Small intestine (tissue), 7 donors: ENCODE data around the gene UBA3. TPM values are rescaled to one million over a fixed set of nuclear protein-coding genes. Genes with fewer than 3 reads are reported as not detected.

Experiments used
- DNase-seq, 2 donors: peaks; one replicate each; pipeline versions ENCODE4 v3.0.0 to v3.0.0-alpha.2; 2013
- FAIRE-seq: peaks from 2 replicates; lab custom pipeline; 2012; peaks lifted over from hg19 to GRCh38; lab: Jason Lieb, UNC
- H3K27ac ChIP-seq, 3 donors: one replicate each; pipeline ENCODE4 v1.5.1; 2013; ENCODE audit warnings: low read length in 2 of 3, mild to moderate bottlenecking in 2 of 3, control low read depth in 1 of 3, inconsistent platforms in 1 of 3, low read depth in 1 of 3, moderate library complexity in 1 of 3
- H3K27me3 ChIP-seq, 3 donors: one replicate each; pipeline ENCODE4 v1.6.1; 2013; ENCODE audit warnings: low read length in 3 of 3, inconsistent platforms in 1 of 3; ENCODE audit not compliant: control insufficient read depth in 3 of 3, insufficient read depth in 3 of 3
- H3K36me3 ChIP-seq, 3 donors: one replicate each; pipeline ENCODE4 v1.6.1; 2013; ENCODE audit warnings: low read length in 3 of 3, inconsistent platforms in 1 of 3, low read depth in 1 of 3, mild to moderate bottlenecking in 1 of 3, moderate library complexity in 1 of 3; ENCODE audit not compliant: control insufficient read depth in 3 of 3, insufficient read depth in 2 of 3
- H3K4me1 ChIP-seq, 3 donors: one replicate each; pipeline ENCODE4 v1.6.1; 2013; ENCODE audit warnings: low read length in 2 of 3, inconsistent platforms in 1 of 3, low read depth in 1 of 3, mild to moderate bottlenecking in 1 of 3, moderate library complexity in 1 of 3; ENCODE audit not compliant: control insufficient read depth in 3 of 3, insufficient read depth in 2 of 3
- H3K4me3 ChIP-seq, 3 donors: one replicate each; pipeline ENCODE4 v1.5.1; 2013; ENCODE audit warnings: low read length in 3 of 3, control low read depth in 1 of 3, inconsistent platforms in 1 of 3, low read depth in 1 of 3, mild to moderate bottlenecking in 1 of 3, moderate library complexity in 1 of 3
- H3K9me3 ChIP-seq, 2 donors: one replicate each; pipeline ENCODE4 v1.6.1; 2013; ENCODE audit warnings: low read depth in 1 of 2, low read length in 1 of 2; ENCODE audit not compliant: control insufficient read depth in 2 of 2, insufficient read depth in 1 of 2
- WGBS, 3 donors: extraction: QIAGEN DNeasy Blood & Tissue Kit; methylation state at CpG; one replicate each; pipeline ENCODE4 v1.1.7; 2013; 5-methylcytosine and 5-hydroxymethylcytosine counted together
- polyA plus RNA-seq, 4 donors: library from polyadenylated mRNA; stranded (reverse) in 3 of 4; unstranded in 1 of 4; fragments of 200-250 nt in 3 of 4; fragments of 120-200 nt in 1 of 4; gene quantifications; one replicate each; pipeline versions ENCODE4 v1.2.1 to v1.2.3, GENCODE V29; 2013
- donor health status: healthy with polysubstance abuse.
- donor health status: control.
- donor health status: control.
- donor health status: Bipolar disorder and iron deficiency.
- donor health status: healthy.

Gene UBA3
- polyA plus RNA-seq, 4 donors = 32.2 to 45.8 (median 40.5) TPM

DNA sequence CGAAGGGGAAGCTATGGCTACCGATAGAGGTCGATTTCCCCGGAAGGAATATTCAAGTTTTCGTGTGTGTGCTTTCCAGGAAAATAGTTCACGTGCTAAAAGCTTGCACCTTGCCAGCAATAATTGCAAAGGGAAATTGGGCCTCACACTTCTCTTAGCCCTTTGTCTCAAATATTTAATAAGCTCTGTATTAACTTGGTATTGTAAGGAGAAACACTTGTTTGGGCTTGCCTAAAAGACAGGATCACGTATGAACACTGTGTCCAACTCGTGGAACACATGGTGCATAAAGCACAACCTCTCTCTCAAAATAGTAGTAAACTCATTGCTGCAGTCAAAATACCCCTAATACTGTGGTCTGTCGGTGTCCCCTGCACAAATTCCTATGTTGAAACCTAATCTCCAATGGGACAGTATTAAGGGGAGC, 27.7 kb downstream of the UBA3 start:
- Histone ChIP-seq H3K27ac (peak overlapping the region; percentile 66 to 95 (median 90)), H3K36me3 (peaks cover 4 to 8% (median 5%) of the 10 kb centered on the region in 3 donors), H3K4me1 (peaks cover 1 to 7% (median 5%) of the 10 kb centered on the region in 3 donors), H3K4me3 (peak overlapping the region in 2 of 3 donors; percentile 40 to 85), H3K27me3 (no peaks in the 10 kb centered on the region), H3K9me3 (no peaks in the 10 kb centered on the region)
- 11 to 12% (median 11%) methylated on average over 9 of the region's 9 CpGs for WGBS, 3 donors
- DNase-seq (no peak), FAIRE-seq (no peak)

- WGBS, 3 donors = 0% methylated on average over 45 of the region's 45 CpGs
- Histone ChIP-seq H3K4me3 (peak within 1 kb of the TSS; percentile 77 to 85 (median 82)), H3K9me3 (no peaks in the 10 kb centered on the region), H3K36me3 (peaks cover 5 to 8% (median 8%) of the 10 kb centered on the region in 3 donors), H3K4me1 (peaks cover 1 to 7% (median 5%) of the 10 kb centered on the region in 3 donors), H3K27ac (peak within 1 kb of the TSS; percentile 74 to 95 (median 90)), H3K27me3 (no peaks in the 10 kb centered on the region)
- FAIRE-seq = peak; percentile 74
- DNase-seq = peak; percentile 99 to 100
Measured at GRCh38 chr3:69051756-69052471, 28.3 kb downstream of the UBA3 start, which contains the start of gene TMF1. TMF1 (minus strand) TSS chr3:69052333; CDS start chr3:69052086, 247 bp downstream.

DNA sequence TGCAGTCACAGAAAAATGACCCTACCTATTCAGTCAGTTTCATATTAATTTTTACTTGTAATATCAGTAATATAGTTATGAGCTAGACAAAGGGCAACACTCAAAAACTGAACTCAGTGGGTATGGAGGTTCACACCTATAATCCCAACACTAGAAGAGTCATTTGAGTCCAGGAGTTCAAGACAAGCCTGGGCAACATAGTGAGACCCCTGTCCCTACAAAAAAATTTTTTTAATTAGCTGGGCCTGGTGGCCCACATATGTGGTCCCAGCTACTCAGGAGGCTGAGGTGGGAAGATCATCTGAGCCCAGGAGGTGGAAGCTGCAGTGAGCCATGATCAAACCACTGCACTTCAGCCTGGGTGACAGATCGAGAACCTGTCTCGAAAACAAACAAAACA, 31.2 kb downstream of the UBA3 start:
- Histone ChIP-seq H3K9me3 (no peaks in the 10 kb centered on the region), H3K27me3 (no peaks in the 10 kb centered on the region), H3K36me3 (peaks cover 5 to 11% (median 11%) of the 10 kb centered on the region in 3 donors), H3K4me1 (peaks cover 1 to 7% (median 5%) of the 10 kb centered on the region in 3 donors), H3K4me3 (no peak overlapping the region), H3K27ac (peak overlapping the region in 1 of 3 donors; percentile 20)
- WGBS, 3 donors = 89 to 94% (median 93%) methylated on average over 2 of the region's 2 CpGs
- DNase-seq (no peak), FAIRE-seq (no peak)

DNA sequence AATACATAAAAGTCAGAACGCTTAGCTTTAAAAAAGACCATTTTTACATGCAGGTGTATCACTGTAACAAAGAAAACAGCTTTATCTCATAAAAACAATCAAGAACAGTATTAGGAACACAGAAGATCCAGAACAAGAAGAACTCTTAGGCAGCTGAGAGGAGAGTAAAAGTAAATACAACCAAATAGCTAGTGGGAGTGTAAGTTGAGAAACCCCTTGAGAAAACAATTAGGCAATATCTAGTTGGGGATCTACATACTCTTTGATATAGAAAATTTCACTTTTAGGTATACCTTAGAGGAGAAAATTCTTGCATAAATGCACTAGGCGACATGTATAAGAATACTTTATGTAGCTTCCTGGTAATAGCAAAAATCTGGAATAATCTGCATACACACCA, 35.6 kb downstream of the UBA3 start:
- Histone ChIP-seq H3K4me1 (peaks cover 0 to 1% (median 0%) of the 10 kb centered on the region in 3 donors), H3K9me3 (no peaks in the 10 kb centered on the region), H3K4me3 (no peak overlapping the region), H3K27ac (no peak overlapping the region), H3K36me3 (peaks cover 10 to 19% (median 18%) of the 10 kb centered on the region in 3 donors), H3K27me3 (no peaks in the 10 kb centered on the region)
- DNase-seq (no peak), FAIRE-seq (no peak)
- 93 to 95% (median 94%) methylated on average over 2 of the region's 2 CpGs for WGBS, 3 donors

DNA sequence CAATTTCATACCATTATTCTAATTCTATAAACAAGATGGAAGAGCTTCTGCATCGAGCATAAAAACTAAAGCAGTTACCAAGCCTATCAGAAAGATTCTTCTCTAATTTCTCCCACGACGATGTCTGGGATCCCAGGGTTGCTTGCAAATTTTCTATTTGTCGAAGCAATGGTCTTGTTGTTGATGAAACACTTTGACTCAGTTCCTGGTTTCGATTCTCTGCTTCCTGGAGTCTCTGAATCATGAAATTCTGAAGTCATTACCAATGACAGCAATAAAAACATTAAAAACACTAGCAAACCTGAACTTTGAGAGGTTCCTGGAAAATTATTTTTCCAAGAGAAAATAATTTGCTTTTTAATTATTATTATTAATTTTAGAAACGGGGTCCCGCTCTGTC, 46.7 kb downstream of the UBA3 start:
- H3K4me3 ChIP-seq = no peak overlapping the region
- H3K27ac ChIP-seq = no peak overlapping the region
- no peaks in the 10 kb centered on the region for H3K4me1 ChIP-seq
- no peak for FAIRE-seq
- H3K27me3 ChIP-seq = no peaks in the 10 kb centered on the region
- no peak for DNase-seq
- peaks cover 14 to 35% (median 19%) of the 10 kb centered on the region in 3 donors for H3K36me3 ChIP-seq
- H3K9me3 ChIP-seq = no peaks in the 10 kb centered on the region
- WGBS, 3 donors = 85 to 86% (median 85%) methylated on average over 7 of the region's 7 CpGs

DNA sequence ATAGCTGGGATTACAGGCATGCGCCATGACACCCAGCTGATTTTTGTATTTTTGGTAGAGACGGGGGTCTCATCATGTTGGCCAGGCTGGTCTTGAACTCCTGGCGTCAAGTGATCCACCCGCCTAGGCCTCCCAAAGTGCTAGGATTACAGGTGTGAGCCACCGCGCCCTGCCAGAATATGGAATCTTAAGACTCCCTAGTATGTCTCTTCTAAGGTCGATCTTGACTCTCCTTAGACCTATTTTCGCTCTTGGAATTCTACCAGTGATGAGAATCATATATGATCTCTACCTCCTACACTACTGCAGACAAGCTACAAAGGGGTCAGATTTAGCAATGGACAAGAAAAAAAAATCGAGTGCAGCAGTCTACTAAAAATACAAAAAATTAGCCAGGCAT, 47.4 kb downstream of the UBA3 start:
- Histone ChIP-seq H3K4me3 (no peak overlapping the region), H3K27me3 (no peaks in the 10 kb centered on the region), H3K4me1 (no peaks in the 10 kb centered on the region), H3K9me3 (no peaks in the 10 kb centered on the region), H3K27ac (no peak overlapping the region), H3K36me3 (peaks cover 14 to 34% (median 21%) of the 10 kb centered on the region in 3 donors)
- FAIRE-seq = no peak
- 94 to 98% (median 98%) methylated on average over 9 of the region's 9 CpGs for WGBS, 3 donors
- no peak for DNase-seq

GRCh38 chr3:69032142-69032541, 48.0 kb downstream of the UBA3 start:
- Histone ChIP-seq H3K36me3 (peaks cover 11 to 29% (median 21%) of the 10 kb centered on the region in 3 donors), H3K27ac (no peak overlapping the region), H3K9me3 (no peaks in the 10 kb centered on the region), H3K27me3 (no peaks in the 10 kb centered on the region), H3K4me3 (no peak overlapping the region), H3K4me1 (no peaks in the 10 kb centered on the region)
- FAIRE-seq (no peak), DNase-seq (no peak)
- WGBS, 3 donors = 92 to 94% (median 92%) methylated on average over 2 of the region's 2 CpGs

DNA sequence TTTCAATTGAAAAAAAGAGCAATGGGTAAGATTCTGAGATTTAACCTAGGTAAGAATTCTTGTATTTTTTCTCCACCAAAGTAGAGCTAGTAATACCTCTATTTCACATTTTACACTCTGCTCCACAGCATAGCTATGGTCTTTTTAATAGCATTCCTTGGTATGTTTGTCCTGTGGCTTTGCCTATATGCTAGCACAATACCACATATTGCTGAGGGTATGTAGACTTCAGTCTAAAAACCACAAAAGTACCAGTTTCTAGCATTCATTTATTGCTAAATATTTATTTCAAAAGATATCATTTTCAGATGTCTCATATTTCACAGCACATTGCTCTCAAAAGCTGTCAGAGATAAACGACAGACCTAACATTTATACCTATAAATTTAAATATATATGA, 48.5 kb downstream of the UBA3 start:
- Histone ChIP-seq H3K36me3 (peaks cover 11 to 30% (median 21%) of the 10 kb centered on the region in 3 donors), H3K27me3 (no peaks in the 10 kb centered on the region), H3K9me3 (no peaks in the 10 kb centered on the region), H3K4me1 (no peaks in the 10 kb centered on the region), H3K4me3 (no peak overlapping the region), H3K27ac (no peak overlapping the region)
- DNase-seq = no peak
- 79 to 87% (median 86%) methylated on average over 1 of the region's 1 CpG for WGBS, 3 donors
- FAIRE-seq = no peak
